GM21717 (cell line): ENCODE results near the gene ABCC12.
A peak's percentile ranks its signal among the peaks of the same experiment; 100 is the strongest.

Experiments
- ATAC-seq: cut with Tn5 transposase; IDR thresholded peaks from one replicate; pipeline ENCODE4 v1.9.1; 2021; ENCODE audit warnings: mild to moderate bottlenecking, moderate library complexity; ENCODE audit not compliant: unreplicated experiment

The ABCC12 gene

GRCh38 chr16:48133455-48134211 is 22.2 kb downstream of the ABCC12 start:
- no peak for ATAC-seq

GRCh38 chr16:48132696-48133095 is 23.1 kb downstream of the ABCC12 start:
- ATAC-seq = no peak

GRCh38 chr16:48131201-48131935 is 24.4 kb downstream of the ABCC12 start:
- ATAC-seq = no peak

- no peak for ATAC-seq
Observed at GRCh38 chr16:48129926-48130325, 25.9 kb downstream of the ABCC12 start.

- ATAC-seq = no peak
Observed at GRCh38 chr16:48128769-48129168, 27.0 kb downstream of the ABCC12 start.

GRCh38 chr16:48126801-48127644 is 28.8 kb downstream of the ABCC12 start:
- ATAC-seq = no peak

GRCh38 chr16:48125888-48126287 is 29.9 kb downstream of the ABCC12 start:
- no peak for ATAC-seq

- ATAC-seq = no peak
Observed at GRCh38 chr16:48124266-48124665, 31.5 kb downstream of the ABCC12 start.

- peak; percentile 76 for ATAC-seq
Observed at GRCh38 chr16:48123104-48123788, 32.5 kb downstream of the ABCC12 start.

GRCh38 chr16:48121276-48121675 is 34.5 kb downstream of the ABCC12 start:
- no peak for ATAC-seq

- ATAC-seq = no peak
Observed at GRCh38 chr16:48118841-48119240, 37.0 kb downstream of the ABCC12 start.

GRCh38 chr16:48117217-48118105 is 38.3 kb downstream of the ABCC12 start:
- no peak for ATAC-seq

- ATAC-seq = no peak
Observed at GRCh38 chr16:48115299-48115698, 40.5 kb downstream of the ABCC12 start.

GRCh38 chr16:48114410-48114809 is 41.4 kb downstream of the ABCC12 start:
- no peak for ATAC-seq

- ATAC-seq = no peak
Observed at GRCh38 chr16:48113471-48113870, 42.3 kb downstream of the ABCC12 start.

- ATAC-seq = no peak
Observed at GRCh38 chr16:48113001-48113400, 42.8 kb downstream of the ABCC12 start.

- no peak for ATAC-seq
Observed at GRCh38 chr16:48112600-48112999, 43.2 kb downstream of the ABCC12 start.

- ATAC-seq = no peak
Observed at GRCh38 chr16:48110982-48111381, 44.8 kb downstream of the ABCC12 start.

GRCh38 chr16:48110000-48110399 is 45.8 kb downstream of the ABCC12 start:
- ATAC-seq = no peak

- no peak for ATAC-seq
Observed at GRCh38 chr16:48109475-48109874, 46.3 kb downstream of the ABCC12 start.
